ENCODE results near the gene USP17L28.
"Not testable (repeated sequence)": the region's sequence is repeated elsewhere in the genome, so short reads cannot be mapped to it uniquely, and the experiment has no call there.

The USP17L28 gene

GRCh38 chr4:9353338-9353737 lies 4.6 kb downstream of the USP17L28 start, which contains the start of gene USP17L29:
Gene USP17L29, plus strand, starts transcription at chr4:9353638. Its CDS starts 0 bp downstream, at chr4:9353638.
- not testable (repeated sequence) for DNase-seq; H4K91ac ChIP-seq (ENCODE audit: low read depth, low read length); H2BK120ac ChIP-seq (ENCODE audit: insufficient read depth, low read length, poor library complexity); H3K4me3 ChIP-seq (ENCODE audit: low read depth, low read length); H3K79me1 ChIP-seq (ENCODE audit: low read length); H3K4ac ChIP-seq (ENCODE audit: low read depth, low read length); H3K4me2 ChIP-seq (ENCODE audit: low read length); H2BK12ac ChIP-seq (ENCODE audit: low read length); H3K9ac ChIP-seq (ENCODE audit: low read length); H3K4me1 ChIP-seq (ENCODE audit: control insufficient read depth in 1 of 2, insufficient read depth in 2 of 2, low read length in 2 of 2); H3K27me3 ChIP-seq (ENCODE audit: insufficient read depth, low read length); H3K36me3 ChIP-seq (ENCODE audit: control insufficient read depth in 1 of 2, insufficient read depth in 2 of 2, low read length in 2 of 2); H3K18ac ChIP-seq (ENCODE audit: low read length); H3K79me2 ChIP-seq (ENCODE audit: control insufficient read depth, insufficient read depth, low read length, poor library complexity); H4K12ac ChIP-seq (ENCODE audit: low read depth, low read length); H3K9me3 ChIP-seq (ENCODE audit: insufficient read depth, low read depth, low read length); H3K14ac ChIP-seq (ENCODE audit: low read length); H2AFZ ChIP-seq (ENCODE audit: insufficient read depth, low read length, poor library complexity); H3K27ac ChIP-seq (ENCODE audit: low read depth, low read length); H2AK5ac ChIP-seq (ENCODE audit: low read length); H4K8ac ChIP-seq (ENCODE audit: low read depth, low read length); H3K23ac ChIP-seq (ENCODE audit: low read length); H2BK5ac ChIP-seq (ENCODE audit: low read depth, low read length, poor library complexity)
- no CpG with 5 or more reads among the region's 15 CpGs for WGBS (ENCODE audit: extremely low coverage, insufficient coverage, insufficient read length)

GRCh38 chr4:9362829-9363228 lies 14.1 kb downstream of the USP17L28 start, which contains the start of gene USP17L30:
Gene USP17L30, plus strand, starts transcription at chr4:9363129. Its CDS starts 0 bp downstream, at chr4:9363129.
- not testable (repeated sequence) for H3K4ac ChIP-seq (ENCODE audit: low read depth, low read length); H4K8ac ChIP-seq (ENCODE audit: low read depth, low read length); H4K91ac ChIP-seq (ENCODE audit: low read depth, low read length); H2BK120ac ChIP-seq (ENCODE audit: insufficient read depth, low read length, poor library complexity); H2AFZ ChIP-seq (ENCODE audit: insufficient read depth, low read length, poor library complexity); H3K18ac ChIP-seq (ENCODE audit: low read length); H3K14ac ChIP-seq (ENCODE audit: low read length); H3K27me3 ChIP-seq (ENCODE audit: insufficient read depth, low read length); H4K12ac ChIP-seq (ENCODE audit: low read depth, low read length); H3K9me3 ChIP-seq (ENCODE audit: insufficient read depth, low read depth, low read length); H3K79me2 ChIP-seq (ENCODE audit: control insufficient read depth, insufficient read depth, low read length, poor library complexity); H3K9ac ChIP-seq (ENCODE audit: low read length); H3K27ac ChIP-seq (ENCODE audit: low read depth, low read length); H3K4me2 ChIP-seq (ENCODE audit: low read length); DNase-seq; H2BK5ac ChIP-seq (ENCODE audit: low read depth, low read length, poor library complexity); H3K4me1 ChIP-seq (ENCODE audit: control insufficient read depth in 1 of 2, insufficient read depth in 2 of 2, low read length in 2 of 2); H2AK5ac ChIP-seq (ENCODE audit: low read length); H3K23ac ChIP-seq (ENCODE audit: low read length); H2BK12ac ChIP-seq (ENCODE audit: low read length); H3K4me3 ChIP-seq (ENCODE audit: low read depth, low read length); H3K79me1 ChIP-seq (ENCODE audit: low read length); H3K36me3 ChIP-seq (ENCODE audit: control insufficient read depth in 1 of 2, insufficient read depth in 2 of 2, low read length in 2 of 2)
- no CpG with 5 or more reads among the region's 15 CpGs for WGBS (ENCODE audit: extremely low coverage, insufficient coverage, insufficient read length)

- H2BK12ac ChIP-seq (ENCODE audit: low read length); DNase-seq; H3K27ac ChIP-seq (ENCODE audit: low read depth, low read length); H3K79me1 ChIP-seq (ENCODE audit: low read length); H4K8ac ChIP-seq (ENCODE audit: low read depth, low read length); H3K23ac ChIP-seq (ENCODE audit: low read length); H4K91ac ChIP-seq (ENCODE audit: low read depth, low read length); H3K14ac ChIP-seq (ENCODE audit: low read length); H3K36me3 ChIP-seq (ENCODE audit: control insufficient read depth in 1 of 2, insufficient read depth in 2 of 2, low read length in 2 of 2); H3K4me3 ChIP-seq (ENCODE audit: low read depth, low read length); H4K12ac ChIP-seq (ENCODE audit: low read depth, low read length); H3K4me2 ChIP-seq (ENCODE audit: low read length); H3K9me3 ChIP-seq (ENCODE audit: insufficient read depth, low read depth, low read length); H3K4ac ChIP-seq (ENCODE audit: low read depth, low read length); H3K4me1 ChIP-seq (ENCODE audit: control insufficient read depth in 1 of 2, insufficient read depth in 2 of 2, low read length in 2 of 2); H2BK5ac ChIP-seq (ENCODE audit: low read depth, low read length, poor library complexity); H2AFZ ChIP-seq (ENCODE audit: insufficient read depth, low read length, poor library complexity); H3K18ac ChIP-seq (ENCODE audit: low read length); H3K9ac ChIP-seq (ENCODE audit: low read length); H2AK5ac ChIP-seq (ENCODE audit: low read length); H3K27me3 ChIP-seq (ENCODE audit: insufficient read depth, low read length); H3K79me2 ChIP-seq (ENCODE audit: control insufficient read depth, insufficient read depth, low read length, poor library complexity); H2BK120ac ChIP-seq (ENCODE audit: insufficient read depth, low read length, poor library complexity): not testable (repeated sequence)
- no CpG with 5 or more reads among the region's 1 CpG for WGBS (ENCODE audit: extremely low coverage, insufficient coverage, insufficient read length)
Observed at GRCh38 chr4:9379881-9380280, 31.2 kb downstream of the USP17L28 start.

DNA sequence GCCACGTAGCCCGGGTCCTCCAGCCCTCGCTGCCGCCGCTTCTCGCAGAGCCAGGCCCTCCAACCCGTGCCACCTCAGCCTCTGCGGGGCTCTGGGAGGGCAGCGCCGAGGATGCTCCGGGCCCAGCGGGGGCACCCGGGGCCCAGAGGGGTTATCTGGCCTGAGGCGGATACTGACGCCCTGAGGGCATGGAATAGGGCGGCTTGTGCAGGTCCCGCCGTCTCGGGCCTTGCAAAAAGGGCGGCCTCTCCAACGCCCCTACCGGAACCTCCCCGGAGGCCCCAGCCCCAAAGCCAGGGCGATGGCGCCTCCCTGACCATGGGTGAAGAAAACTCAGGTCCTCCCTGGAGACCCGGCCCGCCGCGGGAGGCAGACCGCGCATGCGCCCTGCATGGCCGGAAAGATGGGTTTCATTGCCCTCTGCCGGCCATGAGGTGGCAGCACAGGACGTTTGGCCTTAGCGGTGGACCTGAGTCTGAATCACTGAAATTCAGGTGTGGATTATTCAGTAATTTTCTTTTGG lies 32.4 kb downstream of the USP17L28 start:
- not testable (repeated sequence) for H3K4ac ChIP-seq (ENCODE audit: low read depth, low read length); H2AFZ ChIP-seq (ENCODE audit: insufficient read depth, low read length, poor library complexity); H3K4me2 ChIP-seq (ENCODE audit: low read length); H2BK12ac ChIP-seq (ENCODE audit: low read length); H3K79me2 ChIP-seq (ENCODE audit: control insufficient read depth, insufficient read depth, low read length, poor library complexity); H3K23ac ChIP-seq (ENCODE audit: low read length); H3K18ac ChIP-seq (ENCODE audit: low read length); H3K27ac ChIP-seq (ENCODE audit: low read depth, low read length); H3K9ac ChIP-seq (ENCODE audit: low read length); H3K9me3 ChIP-seq (ENCODE audit: insufficient read depth, low read depth, low read length); H2AK5ac ChIP-seq (ENCODE audit: low read length); H2BK5ac ChIP-seq (ENCODE audit: low read depth, low read length, poor library complexity); H3K27me3 ChIP-seq (ENCODE audit: insufficient read depth, low read length); H3K36me3 ChIP-seq (ENCODE audit: control insufficient read depth in 1 of 2, insufficient read depth in 2 of 2, low read length in 2 of 2); H3K4me1 ChIP-seq (ENCODE audit: control insufficient read depth in 1 of 2, insufficient read depth in 2 of 2, low read length in 2 of 2); H3K4me3 ChIP-seq (ENCODE audit: low read depth, low read length); H3K79me1 ChIP-seq (ENCODE audit: low read length); H2BK120ac ChIP-seq (ENCODE audit: insufficient read depth, low read length, poor library complexity); H3K14ac ChIP-seq (ENCODE audit: low read length); H4K8ac ChIP-seq (ENCODE audit: low read depth, low read length); H4K91ac ChIP-seq (ENCODE audit: low read depth, low read length)
- peak in 1 of 2 donors; percentile 18 for DNase-seq
- no CpG with 5 or more reads among the region's 36 CpGs for WGBS (ENCODE audit: extremely low coverage, insufficient coverage, insufficient read length)
- H4K12ac ChIP-seq (ENCODE audit: low read depth, low read length), result peak overlapping the region; percentile 51
